ENCODE measurements around the gene IFITM10. TPM values are rescaled to one million over a fixed set of nuclear protein-coding genes. Genes with fewer than 3 reads are reported as not detected.

IFITM10 gene
- total and polyA plus RNA-seq, 2 donors (not counting 1 experiment from before 2014, with no cell fraction given) = 0.15 to 0.50 TPM

DNA sequence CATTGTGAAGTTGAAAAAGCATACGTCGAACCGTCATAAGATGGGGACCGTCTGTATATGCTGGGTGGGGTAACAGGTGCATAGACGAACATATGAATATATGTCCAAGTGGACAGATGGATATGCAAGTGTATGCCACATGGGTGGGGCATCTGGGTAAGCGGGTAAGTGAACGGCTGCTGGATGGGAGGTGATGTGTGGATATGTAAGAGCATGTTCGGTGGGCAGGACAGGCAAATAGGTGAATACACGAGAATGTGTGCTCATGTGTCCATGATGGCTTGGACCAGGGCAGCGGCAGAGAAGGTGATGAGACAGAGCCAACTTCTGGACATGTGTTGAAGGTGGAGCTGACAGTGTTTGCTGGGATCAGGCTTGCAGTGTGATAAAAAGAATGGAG is 12.0 kb downstream of the IFITM10 start:
- Histone ChIP-seq H3K27me3 (ENCODE audit: control insufficient read depth, insufficient read depth, low read length) (peaks cover 7% of the 10 kb centered on the region), H3K36me3 (ENCODE audit: control insufficient read depth, insufficient read depth, low read length) (no peaks in the 10 kb centered on the region)
- TF ChIP-seq, protein P1, sequence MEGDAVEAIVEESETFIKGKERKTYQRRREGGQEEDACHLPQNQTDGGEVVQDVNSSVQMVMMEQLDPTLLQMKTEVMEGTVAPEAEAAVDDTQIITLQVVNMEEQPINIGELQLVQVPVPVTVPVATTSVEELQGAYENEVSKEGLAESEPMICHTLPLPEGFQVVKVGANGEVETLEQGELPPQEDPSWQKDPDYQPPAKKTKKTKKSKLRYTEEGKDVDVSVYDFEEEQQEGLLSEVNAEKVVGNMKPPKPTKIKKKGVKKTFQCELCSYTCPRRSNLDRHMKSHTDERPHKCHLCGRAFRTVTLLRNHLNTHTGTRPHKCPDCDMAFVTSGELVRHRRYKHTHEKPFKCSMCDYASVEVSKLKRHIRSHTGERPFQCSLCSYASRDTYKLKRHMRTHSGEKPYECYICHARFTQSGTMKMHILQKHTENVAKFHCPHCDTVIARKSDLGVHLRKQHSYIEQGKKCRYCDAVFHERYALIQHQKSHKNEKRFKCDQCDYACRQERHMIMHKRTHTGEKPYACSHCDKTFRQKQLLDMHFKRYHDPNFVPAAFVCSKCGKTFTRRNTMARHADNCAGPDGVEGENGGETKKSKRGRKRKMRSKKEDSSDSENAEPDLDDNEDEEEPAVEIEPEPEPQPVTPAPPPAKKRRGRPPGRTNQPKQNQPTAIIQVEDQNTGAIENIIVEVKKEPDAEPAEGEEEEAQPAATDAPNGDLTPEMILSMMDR (conservative IDR thresholded peaks at IDR 0.05 in 1 of 2, IDR thresholded peaks at IDR 0.05 in 1 of 2; ENCODE audit: low read depth in 1 of 2, low read length in 2 of 2) = no peak
- TF ChIP-seq EZH2 (IDR thresholded peaks at IDR 0.05; ENCODE audit: low read length, missing control alignments) = no peak

DNA sequence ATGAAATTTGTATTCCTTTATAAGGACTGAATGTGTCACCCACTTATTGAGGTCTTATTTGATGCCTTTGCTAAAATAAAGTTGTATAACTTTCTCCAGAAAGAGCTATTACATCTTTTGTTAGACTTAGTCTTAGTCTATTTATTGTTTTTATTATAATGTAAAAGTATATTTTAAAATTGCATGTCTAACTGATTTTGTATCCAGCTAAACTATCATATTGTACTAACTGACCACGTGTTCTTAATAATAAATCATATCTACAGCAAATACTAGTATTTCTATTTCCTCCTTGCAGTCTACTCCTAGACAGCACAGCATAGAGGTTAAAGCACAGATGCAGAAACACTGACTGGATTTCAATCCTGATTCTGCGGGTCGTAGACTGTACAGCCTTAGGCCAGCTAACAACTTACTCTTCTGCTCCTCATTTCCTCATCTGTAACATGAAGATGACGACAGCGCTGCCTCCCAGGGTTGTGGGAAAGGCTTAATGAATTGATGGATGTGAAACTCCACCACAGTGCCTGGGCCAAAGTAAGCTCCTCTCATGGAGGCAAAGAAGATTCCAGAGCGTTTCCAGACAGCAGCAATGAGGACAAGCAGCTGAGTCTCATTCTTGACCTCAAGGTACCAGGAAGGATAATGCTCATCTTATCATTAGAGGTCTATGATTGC is 13.2 kb downstream of the IFITM10 start:
- peaks cover 7% of the 10 kb centered on the region for H3K27me3 ChIP-seq (ENCODE audit: control insufficient read depth, insufficient read depth, low read length)
- H2AFZ ChIP-seq (ENCODE audit: low read length) = no peak overlapping the region
- TF ChIP-seq, protein P1 (conservative IDR thresholded peaks at IDR 0.05 in 1 of 2, IDR thresholded peaks at IDR 0.05 in 1 of 2; ENCODE audit: low read depth in 1 of 2, low read length in 2 of 2) = no peak
- no peak for TF ChIP-seq EZH2 (IDR thresholded peaks at IDR 0.05; ENCODE audit: low read length, missing control alignments)
- no peak overlapping the region for H3K9ac ChIP-seq (ENCODE audit: insufficient read depth, low read length)
- no peaks in the 10 kb centered on the region for H3K79me2 ChIP-seq (ENCODE audit: control insufficient read depth, insufficient read depth, low read length)
- H4K20me1 ChIP-seq (ENCODE audit: control insufficient read depth, extremely low read depth, insufficient read depth, low read length) = no peaks in the 10 kb centered on the region
- no peaks in the 10 kb centered on the region for H3K9me3 ChIP-seq (ENCODE audit: control insufficient read depth, insufficient read depth, low read depth, low read length)
- H3K27ac ChIP-seq (ENCODE audit: insufficient read depth, low read length) = no peak overlapping the region
- H3K4me3 ChIP-seq (replicated peaks in 1 of 4; ENCODE audit: control extremely low read depth in 1 of 4, insufficient read depth in 1 of 4, low read depth in 3 of 4, low read length in 4 of 4) = no peak overlapping the region
- H3K4me2 ChIP-seq (ENCODE audit: extremely low read depth, insufficient read depth, low read length) = no peak overlapping the region
- H3K4me1 ChIP-seq (ENCODE audit: control insufficient read depth, extremely low read depth, insufficient read depth, low read length) = no peaks in the 10 kb centered on the region
- DNase-seq (ENCODE audit: low read depth in 2 of 2) = no peak
- no peaks in the 10 kb centered on the region for H3K36me3 ChIP-seq (ENCODE audit: control insufficient read depth, insufficient read depth, low read length)

More for the DNA sequence above, 12.0 kb downstream of the IFITM10 start:
- Histone ChIP-seq H3K4me2 (ENCODE audit: extremely low read depth, insufficient read depth, low read length) (no peak overlapping the region), H3K9me3 (ENCODE audit: control insufficient read depth, insufficient read depth, low read depth, low read length) (no peaks in the 10 kb centered on the region), H3K9ac (ENCODE audit: insufficient read depth, low read length) (no peak overlapping the region), H3K27ac (ENCODE audit: insufficient read depth, low read length) (no peak overlapping the region), H4K20me1 (ENCODE audit: control insufficient read depth, extremely low read depth, insufficient read depth, low read length) (no peaks in the 10 kb centered on the region), H2AFZ (ENCODE audit: low read length) (no peak overlapping the region), H3K4me3 (replicated peaks in 1 of 4; ENCODE audit: control extremely low read depth in 1 of 4, insufficient read depth in 1 of 4, low read depth in 3 of 4, low read length in 4 of 4) (no peak overlapping the region), H3K79me2 (ENCODE audit: control insufficient read depth, insufficient read depth, low read length) (no peaks in the 10 kb centered on the region), H3K4me1 (ENCODE audit: control insufficient read depth, extremely low read depth, insufficient read depth, low read length) (no peaks in the 10 kb centered on the region)
- DNase-seq (ENCODE audit: low read depth in 2 of 2) = no peak

DNA sequence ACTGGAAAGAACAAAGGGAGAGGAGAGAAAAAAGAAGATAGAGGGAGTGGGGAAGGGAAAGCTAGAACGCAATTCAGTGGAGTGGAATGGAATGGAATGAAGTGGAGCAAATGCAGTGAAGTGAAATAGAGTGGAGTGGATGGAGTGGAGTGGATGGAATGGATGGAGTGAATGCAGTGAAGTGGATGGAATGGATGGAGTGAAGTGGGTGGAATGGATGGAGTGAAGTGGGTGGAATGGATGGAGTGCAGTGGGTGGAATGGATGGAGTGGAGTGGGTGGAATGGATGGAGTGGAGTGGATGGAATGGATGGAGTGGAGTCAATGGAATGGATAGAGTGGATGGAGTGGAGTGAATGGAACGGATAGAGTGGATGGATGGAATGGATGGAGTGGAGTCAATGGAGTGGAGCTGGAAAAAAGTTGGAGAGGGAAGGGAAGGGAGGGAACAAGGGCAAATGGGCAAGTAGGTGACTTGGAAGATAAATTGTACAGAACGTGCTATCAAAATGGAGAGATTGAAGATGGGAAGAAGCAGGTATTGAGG is 13.9 kb downstream of the IFITM10 start:
- H4K20me1 ChIP-seq (ENCODE audit: control insufficient read depth, extremely low read depth, insufficient read depth, low read length) = no peaks in the 10 kb centered on the region
- no peak overlapping the region for H3K9ac ChIP-seq (ENCODE audit: insufficient read depth, low read length)
- H3K79me2 ChIP-seq (ENCODE audit: control insufficient read depth, insufficient read depth, low read length) = no peaks in the 10 kb centered on the region
- H3K27me3 ChIP-seq (ENCODE audit: control insufficient read depth, insufficient read depth, low read length) = peaks cover 7% of the 10 kb centered on the region
- no peaks in the 10 kb centered on the region for H3K4me1 ChIP-seq (ENCODE audit: control insufficient read depth, extremely low read depth, insufficient read depth, low read length)
- H2AFZ ChIP-seq (ENCODE audit: low read length) = no peak overlapping the region
- DNase-seq (ENCODE audit: low read depth in 2 of 2) = peak in 1 of 2 donors; percentile 39
- no peak overlapping the region for H3K27ac ChIP-seq (ENCODE audit: insufficient read depth, low read length)
- H3K4me3 ChIP-seq (replicated peaks in 1 of 4; ENCODE audit: control extremely low read depth in 1 of 4, insufficient read depth in 1 of 4, low read depth in 3 of 4, low read length in 4 of 4) = no peak overlapping the region
- H3K36me3 ChIP-seq (ENCODE audit: control insufficient read depth, insufficient read depth, low read length) = no peaks in the 10 kb centered on the region
- TF ChIP-seq EZH2 (IDR thresholded peaks at IDR 0.05; ENCODE audit: low read length, missing control alignments) = no peak
- TF ChIP-seq, protein P1 (conservative IDR thresholded peaks at IDR 0.05 in 1 of 2, IDR thresholded peaks at IDR 0.05 in 1 of 2; ENCODE audit: low read depth in 1 of 2, low read length in 2 of 2) = no peak
- H3K9me3 ChIP-seq (ENCODE audit: control insufficient read depth, insufficient read depth, low read depth, low read length) = no peaks in the 10 kb centered on the region
- H3K4me2 ChIP-seq (ENCODE audit: extremely low read depth, insufficient read depth, low read length) = no peak overlapping the region

All from fibroblast of lung (primary cell).